Mucosa of descending colon (tissue), 3 donors: ENCODE results near the gene PIK3C2A. TPM values are rescaled to one million over a fixed set of nuclear protein-coding genes. Genes with fewer than 3 reads are reported as not detected.
"Not testable (repeated sequence)": the region's sequence is repeated elsewhere in the genome, so short reads cannot be mapped to it uniquely, and the experiment has no call there.

Experiments used
- ATAC-seq: fragments of 200-7000 bp; cut with Tn5 transposase; one replicate; pipeline ENCODE4 v1.9.1; 2020; ENCODE audit warnings: mild to moderate bottlenecking, moderate library complexity
- DNase-seq, 3 donors: peaks; one replicate each; pipeline ENCODE4 v3.0.0-alpha.2; 2020
- H3K36me3 ChIP-seq: fragments of 200-600 bp; one replicate; pipeline ENCODE4 v1.8.0; 2021; ENCODE audit warnings: low read depth, mild to moderate bottlenecking
- H3K4me1 ChIP-seq: fragments of 200-600 bp; one replicate; pipeline ENCODE4 v1.8.0; 2021; ENCODE audit warnings: low read depth, mild to moderate bottlenecking
- H3K4me3 ChIP-seq: fragments of 200-600 bp; one replicate; pipeline ENCODE4 v1.8.0; 2021; ENCODE audit warnings: mild to moderate bottlenecking
- H3K9me3 ChIP-seq: fragments of 200-600 bp; one replicate; pipeline ENCODE4 v1.8.0; 2021; ENCODE audit warnings: mild to moderate bottlenecking
- CTCF ChIP-seq: fragments of 200-600 bp; IDR thresholded peaks from one replicate; pipeline ENCODE4 v1.8.0; 2022; ENCODE audit warnings: antibody characterized with exemption, mild to moderate bottlenecking
- intact Hi-C, 2 donors: fragments of 100-400 bp; cut with DNase I in 1 of 2; cut with micrococcal nuclease in 1 of 2; formaldehyde crosslinking; loops; one replicate each; pipeline versions ENCODE4 v1.11.0 to v1.11.1; 2022; cut with DNase I, micrococcal nuclease
- total RNA-seq, 3 donors: library from RNA; stranded (reverse); fragmentation: NEBNext Ultra II Directional in 2 of 3; extraction: Animal tissue kit (Norgen Biotek cat#: 25700) in 2 of 3; gene quantifications; one replicate each; pipeline versions ENCODE4 v1.2.1 to v1.2.4, GENCODE V29; 2021 to 2023
- donor health status: DM: no; HTN: no; CAD: no; lungs with moderate emphysema.
- donor health status: DM: no; HTN: no; CAD: no.
- donor health status: DM: no; HTN: yes; CAD: no.

PIK3C2A gene
- total RNA-seq, 3 donors from 2014 or later: 48.5 to 75.7 (median 49.3) TPM

- TF ChIP-seq CTCF: no peak
- H3K4me3 ChIP-seq: no peak overlapping the region
- DNase-seq: no peak
Observed at GRCh38 chr11:17250561-17251350, 43.0 kb upstream of the PIK3C2A start.

DNA sequence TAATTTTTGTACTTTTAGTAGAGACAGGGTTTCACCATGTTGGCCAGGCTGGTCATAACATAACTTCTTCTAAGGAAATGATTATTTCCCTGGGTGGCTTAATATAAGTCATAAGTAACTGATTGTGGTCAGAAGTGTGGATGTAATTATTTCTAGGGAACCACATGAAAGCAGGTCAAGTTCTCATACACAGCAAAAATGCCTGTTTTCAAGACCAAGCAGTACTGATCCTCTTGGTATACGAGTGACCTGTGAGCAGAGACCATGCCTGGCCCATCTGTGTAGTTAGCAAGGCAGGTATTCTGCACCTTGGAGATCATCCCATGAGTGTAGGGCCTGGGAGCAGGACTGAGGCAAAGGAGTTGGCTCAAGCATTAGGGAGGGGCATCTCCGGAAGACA lies 36.3 kb upstream of the PIK3C2A start:
- H3K9me3 ChIP-seq: no peaks in the 10 kb centered on the region
- DNase-seq (no peak), ATAC-seq (no peak)
- no peaks in the 10 kb centered on the region for H3K36me3 ChIP-seq
- TF ChIP-seq CTCF: no peak
- H3K4me3 ChIP-seq: no peak overlapping the region
- intact Hi-C loops: no loop called here
- H3K4me1 ChIP-seq: no peaks in the 10 kb centered on the region

More at GRCh38 chr11:17250561-17251350, 43.0 kb upstream of the PIK3C2A start:
- no peaks in the 10 kb centered on the region for H3K9me3 ChIP-seq
- intact Hi-C loops: no loop called here
- no peaks in the 10 kb centered on the region for H3K4me1 ChIP-seq
- no peak for ATAC-seq
- H3K36me3 ChIP-seq: no peaks in the 10 kb centered on the region

DNA sequence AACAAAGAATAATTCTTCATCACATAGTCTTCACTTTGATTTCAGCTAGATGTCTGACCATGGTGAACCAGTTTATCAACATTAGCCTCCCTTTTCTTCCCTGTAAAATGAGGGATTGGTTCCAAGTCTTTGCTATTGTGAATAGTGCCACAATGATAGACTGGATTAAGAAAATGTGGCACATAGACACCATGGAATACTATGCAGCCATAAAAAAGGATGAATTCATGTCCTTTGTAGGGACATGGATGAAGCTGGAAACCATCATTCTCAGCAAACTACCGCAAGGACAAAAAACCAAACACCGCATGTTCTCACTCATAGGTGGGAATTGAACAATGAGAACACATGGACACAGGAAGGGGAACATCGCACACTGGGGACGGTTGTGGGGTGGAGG lies 35.2 kb upstream of the PIK3C2A start:
- H3K9me3 ChIP-seq, ATAC-seq, H3K4me1 ChIP-seq, DNase-seq, intact Hi-C loops, H3K4me3 ChIP-seq, H3K36me3 ChIP-seq: not testable (repeated sequence)

- H3K4me3 ChIP-seq: no peak overlapping the region
- no peaks in the 10 kb centered on the region for H3K9me3 ChIP-seq
- no peaks in the 10 kb centered on the region for H3K4me1 ChIP-seq
- intact Hi-C loops: no loop called here
- no peak for ATAC-seq
- TF ChIP-seq CTCF: no peak
- no peak for DNase-seq
- no peaks in the 10 kb centered on the region for H3K36me3 ChIP-seq
Observed at GRCh38 chr11:17240780-17241179, 33.0 kb upstream of the PIK3C2A start.

DNA sequence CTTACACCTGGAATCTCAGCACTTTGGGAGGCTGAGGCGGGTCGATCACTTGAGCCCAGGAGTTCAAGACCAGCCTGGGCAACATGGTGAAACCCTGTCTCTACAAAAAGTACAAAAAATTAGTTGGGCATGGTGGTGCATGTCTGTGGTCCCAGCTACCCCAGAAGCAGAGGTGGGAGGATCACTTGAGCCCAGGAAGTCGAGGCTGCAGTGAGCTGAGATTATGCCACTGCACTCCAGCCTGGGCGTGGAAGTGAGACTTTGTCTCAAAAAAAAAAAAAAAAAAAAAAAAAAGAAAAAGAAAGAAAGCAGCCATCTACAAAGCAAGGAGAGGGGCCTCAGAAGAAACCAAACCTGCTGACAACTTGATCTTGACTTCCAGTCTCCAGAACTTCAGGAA lies 32.1 kb upstream of the PIK3C2A start:
- ATAC-seq, H3K4me3 ChIP-seq, H3K9me3 ChIP-seq, H3K4me1 ChIP-seq, DNase-seq, intact Hi-C loops, H3K36me3 ChIP-seq: not testable (repeated sequence)

DNA sequence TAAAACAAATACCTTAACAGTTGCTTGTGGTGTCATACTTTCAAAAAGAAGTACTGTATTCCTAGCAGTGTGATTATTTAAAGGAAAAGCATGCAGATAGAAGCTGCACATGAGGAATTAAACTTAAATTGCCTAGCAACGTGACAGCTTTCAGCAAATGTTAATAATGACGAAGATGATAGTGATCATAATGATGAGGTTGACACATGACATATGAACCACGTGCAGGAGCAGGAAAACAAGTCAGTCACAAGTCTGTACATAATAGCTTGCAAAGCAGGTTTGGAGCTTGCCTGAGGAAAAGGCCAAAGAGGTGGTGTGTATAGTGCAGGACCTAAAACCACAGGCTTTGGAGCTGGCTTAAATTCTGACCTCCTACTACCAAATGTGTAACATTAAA lies 30.6 kb upstream of the PIK3C2A start:
- Histone ChIP-seq H3K9me3 (no peaks in the 10 kb centered on the region), H3K4me3 (no peak overlapping the region), H3K36me3 (no peaks in the 10 kb centered on the region), H3K4me1 (no peaks in the 10 kb centered on the region)
- intact Hi-C loops: no loop called here
- DNase-seq (no peak), ATAC-seq (no peak)
- TF ChIP-seq CTCF: no peak

GRCh38 chr11:17233101-17233500 lies 25.3 kb upstream of the PIK3C2A start:
- no peak overlapping the region for H3K4me3 ChIP-seq
- H3K36me3 ChIP-seq: no peaks in the 10 kb centered on the region
- DNase-seq (no peak), ATAC-seq (no peak)
- H3K4me1 ChIP-seq: no peaks in the 10 kb centered on the region
- H3K9me3 ChIP-seq: no peaks in the 10 kb centered on the region
- intact Hi-C loops: no loop called here
- no peak for TF ChIP-seq CTCF
